KMS-11 (cell line): Measurements from ENCODE around the gene CDCA3.
"Not testable (repeated sequence)": the region's sequence is repeated elsewhere in the genome, so short reads cannot be mapped to it uniquely, and the experiment has no call there.

Experiments
- H2AFZ ChIP-seq: fragments of 200-600 bp; sonication (generic); 2 replicates; pipeline ENCODE4 v1.6.1; 2016; ENCODE audit warnings: antibody characterized with exemption, mixed run types, low read depth
- H3K27ac ChIP-seq: fragments of 200-600 bp; sonication (generic); 2 replicates; pipeline ENCODE4 v1.6.1; 2016; ENCODE audit warnings: mild to moderate bottlenecking, mixed run types
- H3K27me3 ChIP-seq: fragments of 200-600 bp; sonication (generic); 2 replicates; pipeline ENCODE4 v1.6.1; 2017; ENCODE audit warnings: mild to moderate bottlenecking, low read depth, mixed run types, moderate library complexity; ENCODE audit not compliant: insufficient read depth
- H3K36me3 ChIP-seq: fragments of 200-600 bp; sonication (generic); 2 replicates; pipeline ENCODE4 v1.6.1; 2017; ENCODE audit warnings: mild to moderate bottlenecking, mixed run types; ENCODE audit not compliant: insufficient read depth
- H3K4me1 ChIP-seq: fragments of 200-600 bp; sonication (generic); 2 replicates; pipeline ENCODE4 v1.6.1; 2016; ENCODE audit warnings: mild to moderate bottlenecking, low read depth, mixed run types; ENCODE audit not compliant: poor library complexity, severe bottlenecking
- H3K4me2 ChIP-seq: fragments of 200-600 bp; sonication (generic); 2 replicates; pipeline ENCODE4 v1.7.0; 2016; ENCODE audit warnings: mild to moderate bottlenecking, mixed run types
- H3K4me3 ChIP-seq: fragments of 200-600 bp; sonication (generic); IDR thresholded peaks from 2 replicates; pipeline ENCODE4 v1.6.1; 2017; ENCODE audit warnings: low read depth, low read length, mixed read lengths; ENCODE audit not compliant: insufficient read depth
- H3K79me2 ChIP-seq: fragments of 200-600 bp; sonication (generic); 2 replicates; pipeline ENCODE4 v1.6.1; 2016; ENCODE audit warnings: low read depth, mixed run types; ENCODE audit not compliant: insufficient read depth
- H3K9ac ChIP-seq: fragments of 200-600 bp; sonication (generic); 2 replicates; pipeline ENCODE4 v1.6.1; 2016; ENCODE audit warnings: mild to moderate bottlenecking, mixed run types
- H4K20me1 ChIP-seq: fragments of 200-600 bp; sonication (generic); 2 replicates; pipeline ENCODE4 v1.6.1; 2016; ENCODE audit warnings: mild to moderate bottlenecking, mixed run types; ENCODE audit not compliant: insufficient read depth
- CTCF ChIP-seq: fragments of 200-600 bp; sonication (generic); conservative IDR thresholded peaks from 2 replicates; pipeline ENCODE4 v1.6.1; 2017; ENCODE audit warnings: low read depth, mild to moderate bottlenecking, antibody characterized with exemption, low read length, moderate library complexity, mixed read lengths

CDCA3 gene

GRCh38 chr12:6888360-6888759 lies 37.3 kb upstream of the CDCA3 start:
- Histone ChIP-seq H3K4me3 (no peak overlapping the region), H3K27ac (no peak overlapping the region), H3K36me3 (no peaks in the 10 kb centered on the region), H3K9ac (no peak overlapping the region), H4K20me1 (no peaks in the 10 kb centered on the region), H3K27me3 (no peaks in the 10 kb centered on the region), H3K4me1 (peaks cover 38% of the 10 kb centered on the region), H2AFZ (no peak overlapping the region), H3K4me2 (no peak overlapping the region), H3K79me2 (no peaks in the 10 kb centered on the region)
- TF ChIP-seq CTCF = no peak

- no peak overlapping the region for H3K4me3 ChIP-seq
- no peak for TF ChIP-seq CTCF
- no peak overlapping the region for H3K4me2 ChIP-seq
- no peak overlapping the region for H2AFZ ChIP-seq
- H3K27ac ChIP-seq = no peak overlapping the region
- H3K27me3 ChIP-seq = no peaks in the 10 kb centered on the region
- H3K79me2 ChIP-seq = no peaks in the 10 kb centered on the region
- H4K20me1 ChIP-seq = no peaks in the 10 kb centered on the region
- no peak overlapping the region for H3K9ac ChIP-seq
- H3K36me3 ChIP-seq = no peaks in the 10 kb centered on the region
- peaks cover 38% of the 10 kb centered on the region for H3K4me1 ChIP-seq
Observed at GRCh38 chr12:6887460-6887859, 36.4 kb upstream of the CDCA3 start.

- not testable (repeated sequence) for H3K27ac ChIP-seq, H3K36me3 ChIP-seq, H4K20me1 ChIP-seq, H3K27me3 ChIP-seq, H3K79me2 ChIP-seq, H3K9ac ChIP-seq, H3K4me3 ChIP-seq, H3K4me2 ChIP-seq, H2AFZ ChIP-seq
- peaks cover 29% of the 10 kb centered on the region for H3K4me1 ChIP-seq
Observed at GRCh38 chr12:6886206-6886999, 35.3 kb upstream of the CDCA3 start.

- no peak overlapping the region for H3K27ac ChIP-seq
- H2AFZ ChIP-seq = no peak overlapping the region
- H3K79me2 ChIP-seq = no peaks in the 10 kb centered on the region
- no peaks in the 10 kb centered on the region for H4K20me1 ChIP-seq
- TF ChIP-seq CTCF = no peak
- no peak overlapping the region for H3K4me3 ChIP-seq
- no peaks in the 10 kb centered on the region for H3K36me3 ChIP-seq
- H3K9ac ChIP-seq = no peak overlapping the region
- no peaks in the 10 kb centered on the region for H3K27me3 ChIP-seq
- H3K4me1 ChIP-seq = peaks cover 18% of the 10 kb centered on the region
- H3K4me2 ChIP-seq = no peak overlapping the region
Observed at GRCh38 chr12:6884539-6884938, 33.5 kb upstream of the CDCA3 start.

GRCh38 chr12:6883683-6884082 lies 32.6 kb upstream of the CDCA3 start:
- Histone ChIP-seq H3K36me3 (no peaks in the 10 kb centered on the region), H3K4me2 (no peak overlapping the region), H2AFZ (no peak overlapping the region), H3K79me2 (no peaks in the 10 kb centered on the region), H3K27ac (no peak overlapping the region), H3K27me3 (no peaks in the 10 kb centered on the region), H3K4me3 (no peak overlapping the region), H3K4me1 (peaks cover 14% of the 10 kb centered on the region), H4K20me1 (no peaks in the 10 kb centered on the region), H3K9ac (no peak overlapping the region)
- TF ChIP-seq CTCF = no peak
